HG03064 (cell line): ENCODE results near the gene SOS2.

Source experiments
- ATAC-seq: cut with Tn5 transposase; IDR thresholded peaks from one replicate; pipeline ENCODE4 v1.9.1; 2021; ENCODE audit warnings: low read depth; ENCODE audit not compliant: unreplicated experiment

The SOS2 gene

GRCh38 chr14:50231475-50232275, at the start of gene SOS2:
Gene SOS2, minus strand, starts transcription at chr14:50231578. Its CDS starts 295 bp downstream, at chr14:50231283.
- ATAC-seq = peak; percentile 79

DNA sequence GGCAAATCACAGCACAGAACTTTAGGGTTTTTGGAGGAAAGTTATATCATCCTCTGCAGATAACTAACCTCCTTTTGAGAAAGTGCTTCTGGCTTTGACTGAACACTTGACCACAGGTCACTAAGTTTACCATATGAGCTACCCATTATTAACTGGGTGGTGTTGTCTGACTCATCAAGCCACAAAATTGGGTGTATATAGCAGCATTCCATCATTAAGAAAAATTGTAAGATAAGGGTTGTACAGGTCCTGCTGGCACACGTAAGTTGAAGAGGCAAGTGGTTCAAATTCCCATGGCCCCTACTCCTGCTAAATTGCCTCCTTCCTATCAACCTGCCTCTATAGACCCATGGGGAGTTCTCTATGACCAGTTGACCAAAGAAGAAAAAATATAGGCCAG, 41.1 kb upstream of the SOS2 start:
- no peak for ATAC-seq

GRCh38 chr14:50270932-50271331, 39.6 kb upstream of the SOS2 start:
- ATAC-seq = no peak

GRCh38 chr14:50265029-50265428, 33.7 kb upstream of the SOS2 start:
- ATAC-seq = no peak

GRCh38 chr14:50263321-50263720, 31.9 kb upstream of the SOS2 start:
- ATAC-seq = no peak

GRCh38 chr14:50262865-50263264, 31.5 kb upstream of the SOS2 start:
- ATAC-seq = no peak

- ATAC-seq = no peak
These were observed 29.1 kb upstream of the SOS2 start for GRCh38 chr14:50260511-50260910.

GRCh38 chr14:50260072-50260471, 28.7 kb upstream of the SOS2 start:
- no peak for ATAC-seq

DNA sequence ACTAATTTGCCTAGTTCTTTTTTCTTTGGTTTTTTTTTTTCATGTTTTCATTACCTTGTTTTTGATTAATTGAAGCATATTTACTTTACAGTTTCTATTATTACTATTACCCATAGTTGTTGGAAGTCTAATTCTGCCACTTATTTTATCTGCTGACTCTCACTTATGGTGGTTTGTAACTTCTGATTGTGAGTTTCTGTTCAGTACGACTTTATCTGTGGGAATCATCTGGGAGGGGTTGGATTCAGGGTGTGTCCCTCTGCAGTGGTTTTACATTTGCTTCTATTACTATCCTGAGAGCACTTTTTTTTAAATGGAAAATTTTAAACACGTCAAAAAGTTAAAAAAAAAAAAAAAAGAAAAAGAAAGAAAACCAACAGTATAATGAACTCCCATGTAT, 26.4 kb upstream of the SOS2 start:
- no peak for ATAC-seq

- ATAC-seq = no peak
These were observed 22.9 kb upstream of the SOS2 start for GRCh38 chr14:50254248-50254647.

- ATAC-seq = no peak
These were observed 17.9 kb upstream of the SOS2 start for GRCh38 chr14:50249136-50249775.

DNA sequence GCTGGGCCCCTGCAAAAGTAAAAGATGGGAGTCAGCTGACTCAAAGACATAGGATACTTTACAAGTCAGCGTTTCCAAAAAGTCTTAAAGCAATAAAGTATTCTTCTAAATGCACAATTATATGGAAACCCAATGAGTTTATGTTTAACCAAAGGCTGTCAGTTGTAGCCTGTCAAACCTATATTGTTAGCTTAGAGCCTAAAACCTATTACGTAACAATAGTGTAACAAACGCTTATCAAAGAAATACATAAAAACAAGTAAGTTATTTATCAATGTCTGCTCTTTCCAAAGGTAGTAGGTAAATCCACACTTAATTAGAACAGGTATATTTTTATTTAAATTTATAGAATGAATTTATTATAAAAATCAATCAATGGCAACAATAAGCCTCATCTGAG, 15.9 kb upstream of the SOS2 start:
- ATAC-seq = no peak

GRCh38 chr14:50242566-50243310, 11.4 kb upstream of the SOS2 start:
- ATAC-seq = no peak

DNA sequence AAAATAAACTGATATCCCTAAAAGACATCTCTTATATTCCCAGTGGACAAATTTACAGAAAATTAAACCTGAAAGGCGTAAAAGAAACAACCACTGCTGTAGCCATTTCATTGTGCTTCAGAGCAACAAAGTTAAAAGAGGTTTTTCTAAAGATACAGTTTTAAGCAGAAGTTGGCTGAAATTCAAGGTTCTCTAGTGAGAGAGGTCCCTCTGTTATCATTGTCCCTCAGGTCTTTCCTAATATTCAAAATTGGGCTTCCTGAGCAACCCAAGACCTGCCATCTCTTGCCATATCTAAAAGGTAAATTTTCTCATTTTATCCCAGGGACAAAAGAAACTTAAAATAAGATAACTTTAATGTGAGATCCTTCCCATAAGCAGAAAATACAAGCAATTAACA, 10.7 kb upstream of the SOS2 start:
- no peak for ATAC-seq

GRCh38 chr14:50237427-50237826, 6.0 kb upstream of the SOS2 start:
- no peak for ATAC-seq

DNA sequence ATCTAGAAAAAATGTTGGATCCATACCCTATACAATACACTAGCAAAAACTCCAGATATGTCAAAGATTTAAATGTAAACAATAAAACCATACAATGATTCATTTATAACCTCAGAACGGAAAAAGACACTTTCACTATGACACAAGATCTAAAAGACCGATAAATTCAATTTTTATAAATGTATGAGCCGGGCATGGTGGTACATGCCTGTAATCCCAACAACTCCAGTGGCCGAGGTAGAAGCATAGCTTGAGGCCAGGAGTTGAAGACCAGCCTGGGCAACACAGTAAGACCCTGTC, 2.5 kb upstream of the SOS2 start:
- no peak for ATAC-seq

- no peak for ATAC-seq
These were observed 2.0 kb upstream of the SOS2 start for GRCh38 chr14:50233166-50233950.

GRCh38 chr14:50232276-50232642, 881 bp upstream of the SOS2 start:
- ATAC-seq = no peak

DNA sequence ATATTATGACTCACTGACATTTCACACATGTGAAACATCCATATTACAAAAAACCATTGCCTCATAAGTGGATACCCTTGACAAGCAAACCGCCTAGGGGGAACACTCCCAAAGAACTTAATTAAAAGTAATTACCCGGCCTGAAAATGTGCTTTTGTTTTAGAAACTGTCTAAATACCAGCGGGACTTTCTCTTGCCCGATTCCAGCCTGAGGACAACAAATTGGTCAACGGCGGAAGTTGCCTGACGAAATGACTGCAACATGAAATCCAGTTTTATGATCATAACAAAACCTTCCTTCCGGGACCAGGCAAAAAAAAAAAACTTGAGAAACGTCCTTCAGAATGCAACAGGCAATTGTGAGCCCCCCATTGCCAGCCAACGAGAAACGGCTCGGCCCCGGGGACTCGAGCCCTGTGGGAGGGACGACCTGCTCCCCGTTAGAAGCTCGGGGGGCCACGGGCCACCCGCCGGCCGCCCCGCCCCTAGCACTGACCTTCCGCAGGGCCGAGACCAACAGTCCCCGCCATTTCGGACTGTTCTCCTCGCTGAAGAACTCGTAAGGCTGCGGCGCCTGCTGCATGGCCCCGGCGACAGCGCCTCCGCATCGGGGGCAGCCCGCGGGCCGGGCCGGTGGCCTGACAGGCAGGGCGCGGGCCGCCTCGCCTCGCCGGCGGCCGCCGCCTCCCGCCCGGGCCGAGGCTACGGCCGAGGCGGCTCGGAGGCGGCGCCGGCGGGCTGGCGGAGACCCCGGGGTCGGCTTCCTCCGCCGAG, 490 bp downstream of the SOS2 start:
- peak; percentile 38 for ATAC-seq

- ATAC-seq = no peak
These were observed 1.0 kb downstream of the SOS2 start for GRCh38 chr14:50230401-50230700.
